SH-SY5Y (cell line): ENCODE measurements around the gene SVIP.

Source experiments
- GATA2 ChIP-seq: IDR thresholded peaks from 2 replicates; pipeline ENCODE4 v1.6.1; 2011; ENCODE audit warnings: mild to moderate bottlenecking, low read depth, low read length
- GATA3 ChIP-seq: IDR thresholded peaks from 2 replicates; pipeline ENCODE4 v1.6.1; 2011; ENCODE audit warnings: low read depth, mild to moderate bottlenecking, low read length, moderate library complexity

- no peak for TF ChIP-seq GATA3
- TF ChIP-seq GATA2 = no peak
Measured at GRCh38 chr11:22769081-22769480, 60.5 kb downstream of the SVIP start.
